ENCODE measurements around the gene STOML1. TPM values are rescaled to one million over a fixed set of nuclear protein-coding genes. Genes with fewer than 3 reads are reported as not detected.
A peak's percentile ranks its signal among the peaks of the same experiment; 100 is the strongest.

STOML1 gene
- total RNA-seq, 4 donors from 2014 or later, result 16.6 to 29.1 (median 21.5) TPM

- H3K27ac ChIP-seq, result peak overlapping the region; percentile 86 to 98 (median 95)
- no peak for DNase-seq (ENCODE audit: low spot score in 2 of 2)
- no peaks in the 10 kb centered on the region for H3K27me3 ChIP-seq
- no peaks in the 10 kb centered on the region for H3K9me3 ChIP-seq
- TF ChIP-seq CTCF (IDR thresholded peaks at IDR 0.05) (no peak), EP300 (IDR thresholded peaks at IDR 0.05) (no peak), POLR2A (IDR thresholded peaks at IDR 0.05) (no peak)
- peak overlapping the region; percentile 78 to 94 (median 86) for H3K4me3 ChIP-seq
- whole genome bisulfite sequencing, 2 donors, result 1 to 2% methylated on average over 17 to 18 of the region's 18 CpGs
- H3K4me1 ChIP-seq, result peaks cover 3 to 86% (median 52%) of the 10 kb centered on the region in 4 donors
- H3K36me3 ChIP-seq, result peaks cover 0 to 18% (median 0%) of the 10 kb centered on the region in 3 donors
These were observed 3.0 kb upstream of the STOML1 start for GRCh38 chr15:73994912-73995622.

DNA sequence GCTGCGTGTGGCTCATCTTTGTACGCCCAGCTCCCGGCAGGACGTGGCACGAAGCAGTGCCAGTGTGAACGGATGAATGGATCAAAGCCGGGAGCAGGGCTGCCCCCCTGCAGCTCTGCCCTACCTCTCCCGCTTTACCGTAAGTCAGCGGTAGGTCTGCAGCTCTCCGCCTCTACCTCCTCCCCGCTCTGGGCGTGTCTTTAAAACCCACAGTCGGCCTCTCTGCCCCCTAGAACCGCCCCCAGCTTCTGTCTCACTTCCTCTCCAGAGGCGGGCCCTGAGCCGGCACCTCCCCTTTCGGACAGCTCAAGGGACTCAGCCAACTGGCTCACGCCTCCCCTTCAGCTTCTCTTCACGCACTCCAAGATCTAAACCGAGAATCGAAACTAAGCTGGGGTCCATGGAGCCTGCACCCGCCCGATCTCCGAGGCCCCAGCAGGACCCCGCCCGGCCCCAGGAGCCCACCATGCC is 2.4 kb upstream of the STOML1 start, which contains the start of gene PML:
Gene PML, plus strand, starts transcription at position 304 of the 471 bp plus-strand sequence. Its CDS starts 97 bp downstream, at position 401.
- Histone ChIP-seq H3K4me1 (peaks cover 3 to 86% (median 56%) of the 10 kb centered on the region in 4 donors), H3K27me3 (no peaks in the 10 kb centered on the region), H3K27ac (peak within 1 kb of the TSS; percentile 86 to 98 (median 95)), H3K4me3 (peak within 1 kb of the TSS; percentile 78 to 94 (median 86)), H3K36me3 (peaks cover 0 to 17% (median 0%) of the 10 kb centered on the region in 3 donors), H3K9me3 (no peaks in the 10 kb centered on the region)
- WGBS, 2 donors, result 0 to 2% methylated on average over 24 to 27 of the region's 27 CpGs
- TF ChIP-seq EP300 (IDR thresholded peaks at IDR 0.05), result peak; percentile 74 to 77
- TF ChIP-seq POLR2A (IDR thresholded peaks at IDR 0.05), result peak; percentile 66 to 85
- TF ChIP-seq CTCF (IDR thresholded peaks at IDR 0.05), result peak in 1 of 5 experiments; percentile 45
- peak; percentile 94 to 95 for DNase-seq (ENCODE audit: low spot score in 2 of 2)

DNA sequence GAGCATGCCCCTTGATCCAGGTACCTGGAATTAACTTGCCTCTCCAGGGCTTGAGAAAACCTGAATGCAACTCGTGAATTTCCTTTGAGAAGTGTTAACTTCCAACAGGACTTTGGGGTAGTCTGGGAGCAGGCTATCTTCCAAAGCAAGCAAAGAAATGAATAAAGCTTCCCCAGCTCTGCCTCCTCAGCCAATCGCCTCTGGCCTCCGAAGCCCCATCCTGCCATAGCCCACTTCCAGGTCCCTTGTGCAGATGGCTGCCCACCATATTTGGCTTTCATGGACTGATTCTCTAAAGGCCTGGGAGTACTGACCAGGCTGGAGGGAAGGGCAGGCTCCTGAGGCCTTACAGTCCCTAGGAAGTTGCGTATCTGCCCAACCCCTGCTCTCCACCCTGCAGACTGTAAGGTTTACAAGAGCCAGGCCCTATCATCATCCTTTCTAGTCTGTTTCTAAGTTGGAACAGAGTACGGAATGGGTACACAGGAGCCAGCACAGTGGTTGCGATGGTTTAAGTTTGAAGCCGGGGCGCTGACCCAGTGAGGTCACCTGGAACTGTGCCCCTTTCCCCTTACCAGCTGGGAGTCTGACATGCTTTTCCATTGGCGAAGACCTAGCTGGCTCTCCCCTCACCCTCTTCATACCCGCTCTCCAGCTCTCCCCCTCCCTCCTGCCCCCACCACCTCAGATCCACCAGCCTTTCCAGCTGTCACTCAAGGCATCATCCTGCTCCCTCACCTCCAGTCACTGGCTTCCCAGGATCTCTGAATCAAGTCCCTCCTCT is 1.3 kb upstream of the STOML1 start:
- Histone ChIP-seq H3K9me3 (no peaks in the 10 kb centered on the region), H3K4me1 (peaks cover 3 to 86% (median 63%) of the 10 kb centered on the region in 4 donors), H3K4me3 (peak overlapping the region; percentile 78 to 94 (median 86)), H3K27ac (peak overlapping the region in 2 of 4 donors; percentile 76 to 97), H3K27me3 (no peaks in the 10 kb centered on the region), H3K36me3 (peaks cover 0 to 15% (median 0%) of the 10 kb centered on the region in 3 donors)
- 79 to 83% methylated on average over 10 of the region's 10 CpGs for WGBS, 2 donors
- DNase-seq (ENCODE audit: low spot score in 2 of 2), result no peak
- TF ChIP-seq EP300 (IDR thresholded peaks at IDR 0.05), result no peak

DNA sequence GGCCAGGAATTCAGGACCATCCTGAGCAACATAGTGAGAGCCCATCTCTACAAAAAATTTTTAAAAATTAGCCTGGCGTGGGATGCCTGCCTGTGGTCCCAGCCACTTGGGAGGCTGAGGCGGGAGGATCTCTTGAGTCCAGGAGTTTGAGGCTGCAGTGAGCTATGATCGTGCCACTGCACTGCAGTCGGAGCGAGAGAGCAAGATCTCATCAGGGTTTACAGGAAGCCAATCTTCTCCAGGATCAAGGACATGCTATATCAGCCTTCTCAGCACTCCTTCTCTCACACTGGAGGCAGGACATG is 451 bp upstream of the STOML1 start:
- TF ChIP-seq EP300 (IDR thresholded peaks at IDR 0.05), result no peak
- TF ChIP-seq POLR2A (IDR thresholded peaks at IDR 0.05), result no peak
- peak in 1 of 5 experiments; percentile 8 for TF ChIP-seq CTCF (IDR thresholded peaks at IDR 0.05)
- Histone ChIP-seq H3K4me1 (peaks cover 3 to 86% (median 62%) of the 10 kb centered on the region in 4 donors), H3K36me3 (peaks cover 0 to 16% (median 0%) of the 10 kb centered on the region in 3 donors), H3K27me3 (no peaks in the 10 kb centered on the region), H3K9me3 (no peaks in the 10 kb centered on the region), H3K4me3 (peak overlapping the region in 3 of 4 donors; percentile 5 to 85 (median 67)), H3K27ac (peak overlapping the region in 3 of 4 donors; percentile 56 to 92 (median 85))
- 80 to 86% methylated on average over 5 of the region's 5 CpGs for WGBS, 2 donors
- DNase-seq (ENCODE audit: low spot score in 2 of 2), result no peak

- Histone ChIP-seq H3K36me3 (peaks cover 0 to 27% (median 0%) of the 10 kb centered on the region in 3 donors), H3K27me3 (no peaks in the 10 kb centered on the region), H3K27ac (peak overlapping the region; percentile 21 to 92 (median 84)), H3K4me3 (peak overlapping the region; percentile 67 to 98 (median 79)), H3K4me1 (peaks cover 3 to 86% (median 57%) of the 10 kb centered on the region in 4 donors), H3K9me3 (no peaks in the 10 kb centered on the region)
- whole genome bisulfite sequencing, 2 donors, result 11 to 29% methylated on average over 5 of the region's 5 CpGs
- TF ChIP-seq CTCF (IDR thresholded peaks at IDR 0.05) (no peak), EP300 (IDR thresholded peaks at IDR 0.05) (peak in 1 of 2 donors; percentile 43)
- DNase-seq (ENCODE audit: low spot score in 2 of 2), result peak; percentile 57 to 64
These were observed 835 bp downstream of the STOML1 start for GRCh38 chr15:73991260-73991659.
